CD14-positive monocyte (primary cell): Measurements from ENCODE around the gene TM2D3. TPM values are rescaled to one million over a fixed set of nuclear protein-coding genes. Genes with fewer than 3 reads are reported as not detected.

Source experiments
- DNase-seq, 3 donors: peaks; one replicate each; pipeline ENCODE4 v3.0.0-alpha.2; 2011 to 2022
- H2AFZ ChIP-seq: 2 replicates; pipeline ENCODE4 v1.6.0; 2012; ENCODE audit warnings: mild to moderate bottlenecking, low read depth, low read length, inconsistent platforms; ENCODE audit not compliant: insufficient read depth, poor library complexity, severe bottlenecking
- H3K27ac ChIP-seq, 2 donors: 1 replicate in 1 of 2; 2 replicates in 1 of 2; pipeline ENCODE4 v1.5.1; 2012 to 2013; ENCODE audit warnings: low read length in 2 of 2, control low read depth in 1 of 2, inconsistent platforms in 1 of 2, low read depth in 1 of 2, mild to moderate bottlenecking in 1 of 2
- H3K27me3 ChIP-seq, 2 donors: one replicate each; pipeline versions ENCODE4 v1.6.0 to v1.6.1; 2011 to 2013; ENCODE audit warnings: low read length in 2 of 2; ENCODE audit not compliant: control insufficient read depth in 2 of 2, insufficient read depth in 2 of 2
- H3K36me3 ChIP-seq, 2 donors: replicated peaks in 1 of 2; 1 replicate in 1 of 2; 2 replicates in 1 of 2; pipeline versions ENCODE4 v1.5.1 to v1.6.1; 2012 to 2013; ENCODE audit warnings: low read length in 2 of 2, control low read depth in 1 of 2, inconsistent platforms in 1 of 2, mild to moderate bottlenecking in 1 of 2; ENCODE audit not compliant: insufficient read depth in 2 of 2, control insufficient read depth in 1 of 2
- H3K4me1 ChIP-seq, 2 donors: 1 replicate in 1 of 2; 2 replicates in 1 of 2; pipeline versions ENCODE4 v1.5.1 to v1.6.1; 2012 to 2013; ENCODE audit warnings: low read length in 2 of 2, control low read depth in 1 of 2, inconsistent platforms in 1 of 2, mild to moderate bottlenecking in 1 of 2, moderate library complexity in 1 of 2; ENCODE audit not compliant: insufficient read depth in 2 of 2, control insufficient read depth in 1 of 2
- H3K4me2 ChIP-seq: replicated peaks from 2 replicates; pipeline ENCODE3; 2012; ENCODE audit warnings: low read length, moderate library complexity, mild to moderate bottlenecking; ENCODE audit not compliant: poor library complexity, severe bottlenecking; ENCODE audit errors: extremely low read depth
- H3K4me3 ChIP-seq, 3 experiments: fragments of 200-600 bp in 1 of 3; sonication (generic) in 1 of 3; replicated peaks in 1 of 3; 1 replicate in 2 of 3; 2 replicates in 1 of 3; pipeline ENCODE4 v1.5.1; 2011 to 2013; ENCODE audit warnings: low read length in 3 of 3, mild to moderate bottlenecking in 3 of 3, control low read depth in 2 of 3, low read depth in 2 of 3, inconsistent platforms in 1 of 3, moderate library complexity in 1 of 3
- H3K79me2 ChIP-seq: 2 replicates; pipeline ENCODE4 v1.6.0; 2012; ENCODE audit warnings: mild to moderate bottlenecking, control low read depth, inconsistent platforms, low read length, moderate library complexity; ENCODE audit not compliant: insufficient read depth
- H3K9ac ChIP-seq: 2 replicates; pipeline ENCODE4 v1.6.0; 2017; ENCODE audit warnings: low read length, mild to moderate bottlenecking; ENCODE audit not compliant: insufficient read depth, poor library complexity, severe bottlenecking
- H3K9me3 ChIP-seq, 2 donors: replicated peaks in 1 of 2; 1 replicate in 1 of 2; 2 replicates in 1 of 2; pipeline versions ENCODE4 v1.5.1 to v1.6.1; 2012 to 2013; ENCODE audit warnings: low read length in 2 of 2, control low read depth in 1 of 2; ENCODE audit not compliant: control insufficient read depth in 1 of 2, insufficient read depth in 1 of 2
- H4K20me1 ChIP-seq: 2 replicates; pipeline ENCODE4 v1.6.0; 2012; ENCODE audit warnings: mild to moderate bottlenecking, low read length, control low read depth, moderate library complexity; ENCODE audit not compliant: insufficient read depth
- H3K27ac Mint-ChIP-seq, 7 donors: one replicate each; pipeline ENCODE4 v1.8.0; 2020; ENCODE audit warnings: mild to moderate bottlenecking in 7 of 7, mixed read lengths in 7 of 7, moderate library complexity in 6 of 7, inconsistent platforms in 2 of 7
- H3K27me3 Mint-ChIP-seq, 3 donors: one replicate each; pipeline ENCODE4 v1.8.0; 2021 to 2022; ENCODE audit warnings: low read depth in 3 of 3, mild to moderate bottlenecking in 3 of 3, mixed read lengths in 3 of 3, moderate library complexity in 3 of 3, inconsistent platforms in 1 of 3
- H3K36me3 Mint-ChIP-seq, 2 donors: one replicate each; pipeline ENCODE4 v1.8.0; 2020; ENCODE audit warnings: mixed read lengths in 2 of 2, inconsistent platforms in 1 of 2, mild to moderate bottlenecking in 1 of 2
- H3K4me1 Mint-ChIP-seq: one replicate; pipeline ENCODE4 v1.8.0; 2020; ENCODE audit warnings: mild to moderate bottlenecking, mixed read lengths
- H3K4me3 Mint-ChIP-seq, 2 donors: one replicate each; pipeline ENCODE4 v1.8.0; 2020; ENCODE audit warnings: mild to moderate bottlenecking in 2 of 2, mixed read lengths in 2 of 2, moderate library complexity in 1 of 2
- H3K9me3 Mint-ChIP-seq, 7 donors: one replicate each; pipeline ENCODE4 v1.8.0; 2020 to 2022; ENCODE audit warnings: mixed read lengths in 7 of 7, mild to moderate bottlenecking in 6 of 7, moderate library complexity in 6 of 7, inconsistent platforms in 2 of 7
- CTCF ChIP-seq: fragments of 200-600 bp; IDR thresholded peaks from one replicate; pipeline ENCODE4 v1.8.0; 2022; ENCODE audit warnings: antibody characterized with exemption, mild to moderate bottlenecking
- WGBS: methylation state at CpG from one replicate; pipeline ENCODE4 v1.1.5; 2013; ENCODE audit warnings: missing lambda C conversion rate; ENCODE audit not compliant: insufficient coverage; 5-methylcytosine and 5-hydroxymethylcytosine counted together
- intact Hi-C, 2 donors: fragments of 100-400 bp; cut with micrococcal nuclease; formaldehyde crosslinking; loops; one replicate each; pipeline versions ENCODE4 v1.15.0 to v1.15.1; 2023
- polyA plus RNA-seq, 3 donors: library from polyadenylated mRNA; depleted of rRNA in 1 of 3; unstranded in 2 of 3; stranded (reverse) in 1 of 3; fragments of 300-500 nt in 2 of 3; fragments of >200 nt in 1 of 3; fragmentation: Illumina TruSeq in 2 of 3; gene quantifications; 1 replicate in 2 of 3; 2 replicates in 1 of 3; pipeline ENCODE4 v1.2.3, GENCODE V29; 2012 to 2021

TM2D3 gene
- polyA plus RNA-seq, 3 donors: 22.9 to 54.6 (median 26.5) TPM

- no peaks in the 10 kb centered on the region for H3K79me2 ChIP-seq
- H3K27ac ChIP-seq: no peak overlapping the region
- H3K27me3 ChIP-seq: no peaks in the 10 kb centered on the region
- Mint-ChIP-seq H3K27ac (no peak overlapping the region), H3K36me3 (no peaks in the 10 kb centered on the region), H3K9me3 (peaks cover 6 to 25% (median 12%) of the 10 kb centered on the region in 7 donors), H3K4me3 (no peak overlapping the region), H3K4me1 (no peaks in the 10 kb centered on the region), H3K27me3 (peaks cover 13 to 19% (median 16%) of the 10 kb centered on the region in 3 donors)
- no peak overlapping the region for H3K4me2 ChIP-seq
- no peaks in the 10 kb centered on the region for H3K4me1 ChIP-seq
- peaks cover 0 to 5% of the 10 kb centered on the region in 2 donors for H3K9me3 ChIP-seq
- H3K9ac ChIP-seq: no peak overlapping the region
- no peak for DNase-seq
- no CpG with 5 or more reads among the region's 3 CpGs for WGBS
- H3K36me3 ChIP-seq: no peaks in the 10 kb centered on the region
- H3K4me3 ChIP-seq: no peak overlapping the region
- H4K20me1 ChIP-seq: no peaks in the 10 kb centered on the region
- TF ChIP-seq CTCF: no peak
- intact Hi-C loops: no loop called here
- H2AFZ ChIP-seq: no peak overlapping the region
Observed at GRCh38 chr15:101599091-101599490, 53.1 kb downstream of the TM2D3 start.

DNA sequence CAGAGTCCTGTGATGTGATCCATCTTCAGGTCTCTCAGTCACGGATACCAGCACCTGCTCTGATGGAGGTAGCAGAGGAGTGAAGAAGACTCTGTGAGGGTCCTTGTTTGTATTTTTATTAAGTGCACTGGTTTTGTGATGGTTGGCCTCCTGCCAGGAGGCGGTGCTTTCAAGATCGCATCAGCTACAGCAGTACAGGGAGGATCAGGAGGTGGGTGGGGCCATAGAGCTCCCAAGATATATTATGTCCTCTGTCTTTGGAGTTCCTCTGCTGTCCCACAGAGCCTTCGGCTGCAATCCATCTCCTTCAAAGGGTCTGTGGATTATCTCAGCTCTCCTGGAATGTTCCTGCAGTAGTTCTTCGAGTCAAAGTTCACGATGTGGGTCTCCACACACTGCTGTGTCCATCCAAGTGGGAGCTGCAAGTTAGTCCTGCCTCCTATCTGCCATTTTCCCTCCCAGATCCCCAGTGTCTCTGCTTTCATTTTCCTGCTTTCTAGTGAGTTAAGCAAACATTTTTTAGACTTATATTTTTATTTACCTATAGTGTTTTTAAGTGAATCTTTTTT, 54.7 kb downstream of the TM2D3 start:
- DNase-seq: no peak
- Histone ChIP-seq H3K36me3 (no peaks in the 10 kb centered on the region), H3K4me1 (no peaks in the 10 kb centered on the region), H3K27me3 (no peaks in the 10 kb centered on the region), H3K79me2 (no peaks in the 10 kb centered on the region), H3K9me3 (peaks cover 0 to 5% of the 10 kb centered on the region in 2 donors), H3K9ac (no peak overlapping the region), H3K27ac (no peak overlapping the region), H3K4me3 (no peak overlapping the region), H4K20me1 (no peaks in the 10 kb centered on the region), H3K4me2 (no peak overlapping the region), H2AFZ (no peak overlapping the region)
- WGBS: 95% methylated on average over 4 of the region's 6 CpGs
- intact Hi-C loops: no loop called here
- no peaks in the 10 kb centered on the region for H3K4me1 Mint-ChIP-seq
- peaks cover 6 to 25% (median 12%) of the 10 kb centered on the region in 7 donors for H3K9me3 Mint-ChIP-seq
- peak overlapping the region in 1 of 2 donors; percentile 9 for H3K4me3 Mint-ChIP-seq
- no peak for TF ChIP-seq CTCF
- no peak overlapping the region for H3K27ac Mint-ChIP-seq
- H3K27me3 Mint-ChIP-seq: peaks cover 13 to 17% (median 16%) of the 10 kb centered on the region in 3 donors
- no peaks in the 10 kb centered on the region for H3K36me3 Mint-ChIP-seq
